NCI-H2029 treated with DMSO at 0.1 percent for 48 hours (cell line): ENCODE measurements around the gene B4GALNT1.
"Not testable (repeated sequence)": the region's sequence is repeated elsewhere in the genome, so short reads cannot be mapped to it uniquely, and the experiment has no call there.

Experiments
- DNase-seq: peaks from one replicate; lab custom pipeline; 2025; lab: John Stamatoyannopoulos, UW

Gene B4GALNT1

DNA sequence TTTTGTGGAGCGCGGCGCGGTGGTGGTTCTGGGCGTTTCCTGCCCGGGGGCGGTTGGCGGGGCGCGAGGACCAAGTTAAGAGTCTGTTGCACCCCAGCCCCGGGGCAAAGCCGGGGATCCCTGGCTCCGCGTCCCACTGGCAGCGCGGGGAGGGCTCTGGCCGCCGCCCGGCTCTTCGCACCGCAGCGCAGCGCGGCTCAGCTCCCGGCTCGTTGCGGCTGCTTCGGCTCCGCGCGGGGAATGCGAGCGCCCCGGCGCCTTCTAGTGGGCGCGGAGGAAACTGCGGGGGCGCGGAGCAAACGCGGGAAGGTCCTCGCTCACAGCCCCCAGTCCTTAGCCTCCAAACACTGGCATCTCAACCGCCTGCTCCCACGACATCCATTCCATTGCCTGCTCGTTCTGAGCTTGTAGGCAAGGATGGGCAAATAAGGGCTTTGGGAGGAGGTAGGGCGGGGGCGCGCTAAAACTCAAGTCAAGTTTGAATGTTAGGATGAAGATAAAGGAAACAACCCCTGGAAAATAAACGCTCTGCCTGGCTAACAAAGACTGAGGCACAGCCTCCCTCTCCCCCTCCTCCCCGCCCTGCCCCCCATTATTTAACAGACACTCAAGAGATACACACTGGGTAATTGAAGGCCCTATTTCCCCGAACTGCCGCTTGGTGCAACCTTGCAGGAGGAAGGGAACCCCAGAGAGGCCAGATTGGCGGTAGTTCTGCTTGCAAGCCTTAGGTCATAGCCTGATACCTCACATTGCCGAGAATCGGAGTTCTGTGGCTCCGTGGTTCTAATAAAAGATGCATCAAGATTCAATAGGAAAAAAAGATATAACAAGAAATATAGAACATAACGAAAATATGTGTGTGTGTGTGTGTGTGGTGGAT lies at the start of gene B4GALNT1:
TSS of gene B4GALNT1 (minus strand) at position 244 of the 883 bp plus-strand sequence. CDS start 1,069 bp downstream, outside the sequence.
- peak; percentile 10 for DNase-seq

DNA sequence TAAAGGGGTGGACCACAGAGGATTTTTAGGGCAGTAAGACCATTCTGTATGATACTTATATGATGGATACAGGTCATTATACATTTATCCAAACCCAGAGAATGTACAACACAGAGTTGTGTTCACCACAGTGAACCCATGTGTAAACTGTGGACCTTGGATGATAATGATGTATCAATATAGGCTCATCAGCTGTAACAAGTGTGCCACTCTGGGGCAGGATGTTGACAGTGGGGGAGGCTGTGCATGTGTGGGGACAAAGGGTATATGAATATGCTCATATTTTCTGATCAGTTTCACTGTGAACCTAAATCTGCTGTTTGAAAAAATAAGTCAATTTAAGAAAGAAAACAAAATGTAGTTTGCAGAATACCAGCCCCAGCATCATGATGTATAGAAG lies 46.7 kb upstream of the B4GALNT1 start:
- DNase-seq, result no peak

DNA sequence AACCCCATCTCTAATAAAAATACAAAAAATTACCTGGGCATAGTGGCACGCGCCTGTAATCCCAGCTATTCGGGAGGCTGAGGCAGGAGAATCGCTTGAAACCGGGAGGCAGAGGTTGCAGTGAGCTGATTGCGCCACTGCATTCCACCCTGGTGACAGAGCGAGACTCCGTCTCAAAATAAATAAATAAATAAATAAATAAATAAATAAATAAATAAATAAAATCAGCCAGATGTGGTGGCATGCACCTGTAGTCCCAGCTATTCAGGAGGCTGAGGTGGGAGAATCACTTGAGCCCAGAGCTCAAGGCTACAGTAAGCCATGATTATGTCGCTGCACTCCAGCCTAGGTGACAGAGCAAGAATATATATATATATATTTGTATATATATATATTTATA lies 44.9 kb upstream of the B4GALNT1 start:
- not testable (repeated sequence) for DNase-seq

DNA sequence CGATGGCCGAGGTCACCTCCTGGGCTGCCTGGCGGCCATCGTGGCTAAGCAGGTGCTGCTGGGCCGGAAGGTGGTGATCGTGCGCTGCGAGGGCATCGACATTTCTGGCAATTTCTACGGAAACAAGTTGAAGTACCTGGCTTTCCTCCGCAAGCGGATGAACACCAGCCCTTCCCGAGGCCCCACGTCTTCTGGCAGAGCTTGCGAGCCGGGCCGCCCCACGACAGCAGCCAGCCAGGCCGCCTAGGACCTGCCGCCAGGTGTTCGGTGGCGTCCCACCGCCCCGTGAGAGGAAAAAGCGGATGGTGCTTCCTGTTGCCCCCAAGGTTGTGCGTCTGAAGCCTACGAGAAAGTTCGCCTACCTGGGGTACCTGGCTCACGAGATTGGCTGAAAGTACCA lies 41.7 kb upstream of the B4GALNT1 start:
- DNase-seq, result no peak

DNA sequence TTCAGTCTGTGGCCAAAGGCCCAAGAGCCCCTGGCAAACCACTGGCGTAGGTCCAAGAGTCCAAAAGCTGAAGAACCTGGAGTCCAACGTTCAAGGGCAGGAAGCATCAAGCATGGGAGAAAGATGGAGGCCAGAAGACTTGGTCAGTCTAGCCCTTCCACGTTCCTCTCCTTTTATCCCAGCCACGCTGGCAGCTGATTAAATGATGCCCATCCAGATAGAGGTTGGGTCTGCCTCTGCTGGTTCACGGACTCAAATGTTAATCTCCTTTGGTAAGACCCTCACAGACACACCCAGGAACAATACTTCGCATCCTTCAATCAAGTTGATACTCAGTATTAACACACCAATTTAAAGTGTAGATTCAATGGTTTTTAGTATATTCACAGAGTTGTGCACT lies 39.8 kb upstream of the B4GALNT1 start:
- no peak for DNase-seq

DNA sequence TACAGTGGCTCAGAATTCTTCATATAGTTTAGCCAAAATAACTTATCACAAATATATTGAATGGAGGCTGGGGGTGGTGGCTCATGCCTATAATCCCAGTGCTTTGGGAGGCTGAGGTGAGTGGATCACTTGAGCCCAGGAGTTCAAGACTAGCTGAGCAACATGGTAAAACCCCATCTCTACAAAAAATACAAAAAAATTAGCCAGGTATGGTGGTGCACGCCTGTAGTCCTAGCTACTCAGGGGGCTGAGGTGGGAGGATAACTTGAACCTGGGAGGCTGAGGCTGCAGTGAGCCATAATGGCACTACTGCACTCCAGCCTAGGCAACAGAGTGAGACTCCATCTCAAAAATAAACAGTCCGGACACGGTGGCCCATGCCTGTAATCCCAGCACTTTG lies 38.8 kb upstream of the B4GALNT1 start:
- not testable (repeated sequence) for DNase-seq

DNA sequence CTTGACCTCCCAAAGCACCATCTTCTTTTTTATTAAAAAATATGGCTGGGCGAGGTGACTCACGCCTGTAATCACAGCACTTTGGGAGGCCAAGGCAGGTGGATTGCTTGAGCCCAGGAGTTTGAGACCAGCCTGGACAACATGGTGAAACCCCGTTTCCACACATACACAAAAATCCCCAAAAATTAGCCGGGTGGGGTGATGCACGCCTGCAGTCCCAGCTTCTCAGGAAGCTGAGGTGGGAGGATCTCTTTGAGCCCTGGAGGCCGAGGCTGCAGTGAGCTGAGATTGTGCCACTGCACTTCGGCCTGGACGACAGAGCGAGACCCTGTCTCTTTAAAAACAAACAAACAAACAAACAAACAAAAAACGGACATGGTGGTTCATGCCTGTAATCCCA lies 36.7 kb upstream of the B4GALNT1 start:
- not testable (repeated sequence) for DNase-seq

DNA sequence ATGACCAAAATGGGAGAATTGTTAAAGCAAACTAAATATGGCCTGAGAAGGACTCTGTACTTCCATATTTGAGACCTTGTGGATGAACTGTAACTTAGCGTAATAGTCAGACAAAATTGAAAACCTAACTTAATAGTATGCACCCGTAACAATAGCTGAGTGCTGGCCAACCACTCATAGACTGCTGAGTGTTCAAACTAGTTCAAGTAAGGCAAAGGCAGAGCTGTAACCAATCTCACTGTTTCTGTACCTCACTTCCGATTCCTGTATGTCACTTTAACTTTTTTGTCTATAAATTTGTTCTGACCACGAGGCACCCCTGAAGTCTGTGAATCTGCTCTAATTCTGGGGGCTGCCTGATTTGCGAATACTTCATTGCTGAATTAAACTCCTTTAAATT lies 33.9 kb upstream of the B4GALNT1 start:
- DNase-seq, result no peak

DNA sequence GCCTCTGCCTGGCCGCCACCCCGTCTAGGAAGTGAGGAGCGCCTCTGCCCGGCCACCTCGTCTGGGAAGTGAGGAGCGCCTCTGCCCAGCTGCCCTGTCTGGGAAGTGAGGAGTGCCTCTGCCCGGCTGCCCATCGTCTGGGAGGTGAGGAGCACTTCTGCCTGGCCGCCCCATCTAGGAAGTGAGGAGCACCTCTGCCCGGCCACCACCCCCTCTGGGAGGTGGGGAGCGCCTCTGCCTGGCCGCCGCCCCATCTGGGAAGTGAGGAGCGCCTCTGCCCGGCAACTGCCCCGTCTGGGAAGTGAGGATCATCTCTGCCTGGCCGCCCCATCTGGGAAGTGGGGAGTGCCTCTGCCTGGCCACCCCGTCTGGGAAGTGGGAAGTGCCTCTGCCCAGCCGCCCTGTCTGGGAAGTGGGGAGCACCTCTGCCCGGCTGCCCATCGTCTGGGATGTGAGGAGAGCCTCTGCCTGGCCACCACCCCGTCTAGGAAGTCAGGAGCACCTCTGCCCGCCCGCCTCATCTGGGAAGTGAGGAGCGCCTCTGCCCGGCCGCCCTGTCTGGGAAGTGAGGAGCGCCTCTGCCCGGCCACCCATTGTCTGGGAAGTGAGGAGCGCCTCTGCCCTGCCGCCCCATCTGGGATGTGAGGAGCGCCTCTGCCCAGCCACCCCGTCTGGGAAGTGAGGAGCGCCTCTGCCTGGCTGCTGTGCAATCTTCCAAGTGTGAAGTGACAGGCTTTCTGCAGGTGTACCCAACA lies 32.2 kb upstream of the B4GALNT1 start:
- DNase-seq, result not testable (repeated sequence)

DNA sequence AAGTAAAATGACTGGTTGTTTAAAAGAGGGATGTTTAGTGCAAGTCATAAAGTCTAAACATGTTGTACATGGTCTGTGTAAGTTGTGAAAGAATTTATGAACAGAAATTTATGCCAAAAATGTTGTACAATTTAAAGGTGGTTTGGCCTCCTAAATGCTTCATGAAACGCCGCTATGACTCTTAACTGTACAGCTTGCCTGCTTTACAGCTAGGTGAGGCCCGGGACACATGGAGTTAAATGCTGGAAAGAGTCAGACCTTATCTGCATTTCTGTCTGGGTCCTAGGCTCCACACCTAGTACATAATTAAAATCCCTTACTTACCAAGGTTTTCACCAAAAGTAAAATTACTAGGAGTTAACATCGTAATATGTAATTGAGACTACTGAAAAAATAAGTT lies 28.4 kb upstream of the B4GALNT1 start:
- DNase-seq, result no peak

DNA sequence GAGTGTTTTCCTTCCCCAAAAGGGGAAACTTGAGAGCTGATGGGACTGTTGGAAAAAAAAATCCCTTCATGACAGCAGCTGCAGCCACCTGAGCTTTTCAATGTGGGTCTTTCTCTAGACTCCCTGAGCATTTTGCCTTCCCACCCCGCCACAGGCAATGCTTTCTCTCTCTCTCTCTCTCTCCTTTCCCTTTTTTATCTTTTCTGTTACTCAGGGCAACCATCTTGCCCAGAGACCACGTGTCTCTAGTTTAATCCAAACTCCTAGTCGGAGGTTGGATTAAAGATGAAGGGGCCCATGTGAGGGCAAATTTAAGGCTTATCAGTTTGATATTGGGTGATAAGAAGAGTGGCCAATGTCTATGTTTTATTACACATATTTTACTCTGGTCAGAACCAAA lies 25.9 kb upstream of the B4GALNT1 start:
- DNase-seq, result no peak

DNA sequence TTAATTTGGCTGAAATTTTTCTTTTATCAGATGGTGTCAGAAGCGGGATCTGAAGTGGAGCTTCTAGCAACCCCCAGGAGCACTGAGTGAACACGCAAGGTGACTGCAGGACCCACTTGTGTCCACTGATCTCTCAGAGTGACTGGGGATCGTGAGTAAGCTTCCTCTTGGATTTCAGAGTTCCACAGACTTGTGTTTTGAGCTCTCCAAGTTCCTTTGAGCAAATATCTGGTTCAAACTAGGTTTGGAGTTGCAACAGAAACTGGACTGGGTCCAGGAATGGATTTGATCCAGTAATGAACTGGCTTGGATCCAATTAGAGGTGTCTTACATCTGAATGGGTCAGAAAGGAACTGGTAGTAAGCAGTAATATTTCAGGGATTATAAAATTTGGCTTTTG lies 24.7 kb upstream of the B4GALNT1 start:
- DNase-seq, result peak; percentile 59

DNA sequence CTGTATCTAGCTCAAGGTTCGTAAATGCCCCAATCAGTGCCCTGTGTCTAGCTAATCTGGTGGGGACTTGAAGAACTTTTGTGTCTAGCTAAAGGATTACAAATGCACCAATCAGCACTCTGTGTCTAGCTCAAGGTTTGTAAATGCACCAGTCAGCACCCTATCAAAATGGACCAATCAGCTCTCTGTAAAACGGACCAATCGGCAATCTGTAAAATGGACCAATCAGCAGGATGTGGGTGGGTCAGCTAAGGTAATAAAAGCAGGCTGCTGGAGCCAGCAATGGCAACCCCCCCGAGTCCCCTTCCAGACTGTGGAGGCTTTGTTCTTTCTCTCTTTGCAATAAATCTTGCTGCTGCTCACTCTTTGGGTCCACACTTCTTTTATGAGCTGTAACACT lies 23.4 kb upstream of the B4GALNT1 start:
- DNase-seq, result not testable (repeated sequence)

DNA sequence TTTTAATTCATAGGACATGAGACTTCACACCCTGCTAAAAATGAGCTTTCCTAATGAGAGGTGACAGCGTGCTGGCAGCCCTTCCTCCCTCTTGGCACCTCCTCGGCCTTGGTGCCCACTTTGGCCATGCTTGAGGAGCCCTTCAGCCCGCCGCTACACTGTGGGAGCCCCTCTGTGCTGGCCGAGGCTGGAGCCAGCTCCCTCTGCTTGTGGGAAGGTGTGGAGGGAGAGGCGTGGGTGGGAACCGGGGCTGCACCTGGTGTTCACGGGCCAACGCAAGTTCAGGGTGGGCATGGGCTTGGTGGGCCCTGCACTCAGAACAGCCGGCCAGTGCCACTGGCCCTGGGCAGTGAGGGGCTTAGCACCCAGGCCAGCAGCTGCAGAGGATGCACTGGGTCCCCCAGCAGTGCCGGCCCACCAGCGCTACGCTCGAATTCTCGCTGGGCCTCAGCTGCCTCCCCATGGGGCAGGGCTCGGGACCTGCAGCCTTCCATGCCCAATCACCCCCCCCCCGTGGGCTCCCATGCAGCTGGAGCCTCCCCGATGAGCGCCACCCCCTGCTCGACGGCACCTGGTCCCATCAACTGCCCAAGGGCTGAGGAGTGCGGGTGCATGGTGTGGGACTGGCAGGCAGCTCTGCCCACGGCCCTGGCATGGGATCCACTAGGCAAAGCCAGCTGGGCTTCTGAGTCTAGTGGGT lies 22.7 kb upstream of the B4GALNT1 start:
- no peak for DNase-seq

DNA sequence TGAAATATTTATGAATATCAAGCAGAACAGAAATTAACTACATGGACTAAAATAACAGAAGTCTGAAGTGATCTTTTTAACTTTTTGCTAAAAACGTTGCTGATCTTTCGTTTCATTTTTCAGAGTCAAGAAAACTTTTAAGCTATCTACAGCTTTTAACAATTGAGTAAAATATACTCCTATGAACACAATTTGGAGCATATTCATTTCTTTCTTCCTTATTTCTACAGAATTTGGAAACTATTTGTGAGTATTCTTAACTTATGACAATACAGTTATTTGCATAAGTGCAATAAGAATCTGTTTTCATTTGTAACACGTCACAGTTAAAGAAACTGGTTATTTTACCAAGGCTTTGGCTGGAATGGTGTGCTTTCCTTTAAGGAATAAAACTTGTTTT lies 21.0 kb upstream of the B4GALNT1 start:
- no peak for DNase-seq

DNA sequence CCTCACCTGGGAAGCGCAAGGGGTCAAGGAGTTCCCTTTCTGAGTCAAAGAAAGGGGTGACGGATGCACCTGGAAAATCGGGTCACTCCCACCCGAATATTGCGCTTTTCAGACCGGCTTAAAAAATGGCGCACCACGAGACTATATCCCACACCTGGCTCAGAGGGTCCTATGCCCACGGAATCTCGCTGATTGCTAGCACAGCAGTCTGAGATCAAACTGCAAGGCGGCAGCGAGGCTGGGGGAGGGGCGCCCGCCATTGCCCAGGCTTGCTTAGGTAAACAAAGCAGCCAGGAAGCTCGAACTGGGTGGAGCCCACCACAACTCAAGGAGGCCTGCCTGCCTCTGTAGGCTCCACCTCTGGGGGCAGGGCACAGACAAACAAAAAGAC lies 13.7 kb upstream of the B4GALNT1 start:
- not testable (repeated sequence) for DNase-seq

DNA sequence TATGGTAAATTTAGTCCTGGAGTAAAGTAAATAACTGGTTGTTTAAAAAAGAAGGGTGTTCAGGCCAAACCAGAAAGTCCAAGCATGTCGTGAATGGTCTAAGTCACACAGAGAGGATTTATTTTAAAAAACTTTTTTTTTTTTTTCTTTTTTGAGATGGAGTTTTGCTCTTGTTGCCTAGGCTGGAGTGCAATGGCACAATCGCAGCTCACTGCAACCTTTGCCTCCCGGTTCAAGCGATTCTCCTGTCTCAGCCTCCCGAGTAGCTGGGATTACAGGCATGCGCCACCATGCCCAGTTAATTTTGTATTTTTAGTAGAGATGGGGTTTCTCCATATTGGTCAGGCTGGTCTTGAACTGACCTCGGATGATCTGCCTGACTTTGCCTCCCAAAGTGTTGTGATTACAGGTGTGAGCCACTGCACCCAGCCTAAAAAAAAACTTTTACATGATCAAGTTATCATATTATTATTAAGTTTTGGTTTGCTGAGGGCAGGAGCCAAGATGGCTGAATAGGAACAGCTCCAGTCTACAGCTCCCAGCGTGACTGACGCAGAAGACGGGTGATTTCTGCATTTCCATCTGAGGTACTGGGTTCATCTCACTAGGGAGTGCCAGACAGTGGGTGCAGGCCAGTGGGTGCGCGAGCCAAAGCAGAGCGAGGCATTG lies 13.1 kb upstream of the B4GALNT1 start:
- DNase-seq, result not testable (repeated sequence)

DNA sequence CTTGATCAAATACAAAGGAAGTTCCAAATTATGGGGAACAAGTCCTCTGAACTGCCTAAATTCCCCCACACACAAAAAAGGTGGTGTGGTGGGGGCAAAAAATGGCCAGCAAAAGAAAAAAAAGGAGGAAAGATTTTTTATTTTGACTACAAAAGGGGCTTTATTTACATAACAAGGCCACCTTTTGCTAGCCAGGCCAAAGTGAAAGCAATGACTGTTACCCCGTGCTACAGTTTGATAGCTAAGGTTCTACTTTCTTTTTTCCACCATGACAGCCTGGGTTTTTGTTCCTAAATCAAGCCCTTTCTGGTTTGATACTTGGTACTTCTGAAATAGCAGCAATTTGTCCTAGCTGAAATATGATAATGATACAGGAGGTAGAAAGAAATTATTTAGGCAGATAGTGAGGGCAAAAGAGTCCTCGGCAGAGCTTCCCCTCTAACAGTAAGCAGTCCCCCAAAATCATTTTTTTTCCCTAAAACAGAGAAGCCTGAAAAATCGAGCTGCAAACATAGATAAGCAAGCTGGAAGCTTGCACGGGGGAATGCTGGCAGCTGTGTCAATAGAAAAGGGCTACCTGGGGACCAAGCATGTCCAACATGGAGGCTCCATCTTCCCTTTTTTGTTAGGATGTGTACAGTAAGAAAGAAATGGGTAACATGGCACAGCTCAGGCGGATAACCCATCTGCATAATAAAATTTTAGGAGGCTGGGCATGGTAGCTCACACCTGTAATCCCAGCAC lies 8.9 kb upstream of the B4GALNT1 start:
- no peak for DNase-seq

DNA sequence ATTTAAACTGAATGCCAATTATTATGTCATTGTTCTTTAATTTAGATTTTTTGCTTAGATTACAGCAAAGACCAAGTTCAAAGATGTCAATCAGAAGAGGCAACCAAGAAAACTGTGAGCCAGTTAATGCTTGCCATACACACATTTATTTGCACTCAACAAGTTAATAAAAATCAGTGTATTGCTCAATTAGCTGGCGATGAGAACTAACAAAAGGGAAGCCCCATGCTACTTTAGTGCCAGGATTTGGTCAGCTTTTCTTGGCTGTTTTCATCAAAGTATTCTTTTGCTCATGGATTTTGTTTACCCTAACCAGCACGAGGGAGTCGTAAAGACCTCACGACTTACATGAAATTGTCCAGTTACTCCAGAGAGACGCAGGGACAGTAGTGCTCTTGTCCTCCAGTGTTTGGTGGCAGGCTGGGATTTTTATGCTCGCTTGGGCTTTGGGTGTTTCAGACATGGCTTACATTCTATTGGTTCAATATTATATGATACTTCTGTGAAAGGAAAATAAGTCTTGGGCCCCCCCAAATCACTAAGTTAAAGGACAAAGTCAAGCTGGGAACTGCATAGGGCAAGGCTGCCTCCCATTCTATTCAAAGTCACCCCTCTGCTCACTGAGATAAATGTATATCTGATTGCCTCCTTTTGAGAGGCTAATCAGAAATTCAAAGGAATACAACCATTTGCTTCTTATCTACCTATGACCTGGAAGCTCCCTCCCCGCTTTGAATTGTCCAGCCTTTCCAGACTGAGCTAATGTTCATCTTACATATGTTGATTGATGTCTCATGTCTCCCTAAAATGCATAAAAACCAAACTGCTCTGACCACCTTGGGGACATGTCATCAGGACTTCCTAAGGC lies 7.4 kb upstream of the B4GALNT1 start:
- no peak for DNase-seq

DNA sequence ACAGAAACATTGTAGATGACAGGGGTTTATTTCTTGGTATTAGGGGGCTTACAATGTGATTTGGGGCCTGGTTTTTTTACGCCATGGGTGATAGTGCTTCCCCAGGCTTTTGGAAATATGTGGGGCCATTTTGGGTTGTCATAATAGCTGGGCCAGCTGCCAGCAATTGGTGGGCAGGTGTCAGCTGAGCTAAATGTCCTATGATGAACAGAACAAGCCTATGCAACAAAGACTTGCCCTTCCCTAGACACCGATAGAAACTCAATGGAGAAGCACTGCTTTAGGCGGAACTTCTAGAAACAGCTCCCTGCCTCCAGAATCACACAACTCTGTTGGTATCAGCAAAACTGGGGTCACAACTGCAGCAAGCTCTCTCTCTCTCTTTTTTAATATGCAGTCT lies 5.1 kb upstream of the B4GALNT1 start:
- no peak for DNase-seq
